Islet precursor cell (in vitro differentiated cells): ENCODE results near the gene WNT1.
A peak's percentile ranks its signal among the peaks of the same experiment; 100 is the strongest.

ENCODE experiments used
- DNase-seq: peaks from one replicate; pipeline ENCODE4 v3.0.0-alpha.2; 2018

Gene WNT1

GRCh38 chr12:48981757-48982157 lies 3.6 kb downstream of the WNT1 start:
- no peak for DNase-seq

- DNase-seq: no peak
These were observed 4.4 kb downstream of the WNT1 start for GRCh38 chr12:48982397-48983080.

GRCh38 chr12:48985475-48985897 lies 7.4 kb downstream of the WNT1 start:
- DNase-seq: peak; percentile 80

GRCh38 chr12:48985901-48986300 lies 7.8 kb downstream of the WNT1 start:
- no peak for DNase-seq

GRCh38 chr12:48986720-48987291 lies 8.7 kb downstream of the WNT1 start:
- peak; percentile 78 for DNase-seq

- peak; percentile 94 for DNase-seq
These were observed 10.0 kb downstream of the WNT1 start for GRCh38 chr12:48988030-48988649.

GRCh38 chr12:48990552-48990951 lies 12.4 kb downstream of the WNT1 start:
- no peak for DNase-seq

- no peak for DNase-seq
These were observed 13.3 kb downstream of the WNT1 start for GRCh38 chr12:48991247-48992050.

GRCh38 chr12:48993787-48994186 lies 15.7 kb downstream of the WNT1 start:
- DNase-seq: no peak

- no peak for DNase-seq
These were observed 16.3 kb downstream of the WNT1 start for GRCh38 chr12:48994224-48995085.

- DNase-seq: peak; percentile 98
These were observed 17.2 kb downstream of the WNT1 start for GRCh38 chr12:48995086-48995879.

- peak; percentile 96 for DNase-seq
These were observed 18.9 kb downstream of the WNT1 start for GRCh38 chr12:48996794-48997718.

- peak; percentile 81 for DNase-seq
These were observed 19.8 kb downstream of the WNT1 start for GRCh38 chr12:48997719-48998496.

- DNase-seq: peak; percentile 80
These were observed 20.6 kb downstream of the WNT1 start for GRCh38 chr12:48998497-48999353.

- DNase-seq: peak; percentile 85
These were observed 21.4 kb downstream of the WNT1 start, which contains the start of gene DDN for GRCh38 chr12:48999371-49000131. Gene DDN (minus strand): TSS chr12:48999375. CDS start chr12:48999287, 88 bp downstream.

GRCh38 chr12:49000346-49000745 lies 22.2 kb downstream of the WNT1 start:
- no peak for DNase-seq

GRCh38 chr12:49008943-49009342 lies 30.8 kb downstream of the WNT1 start:
- DNase-seq: no peak
